ENCODE results near the gene SREK1. TPM values are rescaled to one million over a fixed set of nuclear protein-coding genes. Genes with fewer than 3 reads are reported as not detected.

Gene SREK1
- polyA plus RNA-seq, 1 donor (not counting 4 experiments of a cell fraction or from before 2014, with no cell fraction given) = 47.5 TPM

GRCh38 chr5:66164044-66164790 is 20.1 kb downstream of the SREK1 start:
- Histone ChIP-seq H3K4me2 (ENCODE audit: control insufficient read depth, extremely low read depth, insufficient read depth, low read depth, low read length) (no peak overlapping the region), H3K27ac (ENCODE audit: control insufficient read depth, insufficient read depth, low read length) (no peak overlapping the region), H3K27me3 (ENCODE audit: control insufficient read depth, extremely low read depth, insufficient read depth, low read length) (no peaks in the 10 kb centered on the region), H3K4me1 (ENCODE audit: control insufficient read depth, extremely low read depth, insufficient read depth, low read length) (no peaks in the 10 kb centered on the region), H3K79me2 (ENCODE audit: control insufficient read depth, insufficient read depth, low read length) (peaks cover 4% of the 10 kb centered on the region), H3K9me3 (ENCODE audit: control insufficient read depth, low read depth, low read length) (no peaks in the 10 kb centered on the region), H3K36me3 (ENCODE audit: control insufficient read depth in 2 of 2, extremely low read depth in 1 of 2, insufficient read depth in 2 of 2, low read length in 2 of 2) (peaks cover 14 to 21% of the 10 kb centered on the region in 2 experiments), H3K9ac (ENCODE audit: control insufficient read depth, extremely low read depth, insufficient read depth, low read length) (no peak overlapping the region), H3K9me1 (ENCODE audit: control insufficient read depth, extremely low read depth, insufficient read depth, low read length) (no peaks in the 10 kb centered on the region), H4K20me1 (ENCODE audit: control insufficient read depth, extremely low read depth, insufficient read depth, low read length) (no peaks in the 10 kb centered on the region), H3K4me3 (ENCODE audit: control insufficient read depth in 2 of 3, extremely low read depth in 1 of 3, insufficient read depth in 2 of 3, low read depth in 1 of 3, low read length in 3 of 3) (no peak overlapping the region), H2AFZ (ENCODE audit: control insufficient read depth, low read length) (no peak overlapping the region)
- DNase-seq (ENCODE audit: low read depth, low spot score) (no peak), FAIRE-seq (no peak)
- dilution Hi-C loops (cut with MboI; ENCODE audit: extremely low pct_ligation_motif_present, low sequenced_read_pairs) = no loop called here
- TF ChIP-seq EZH2 (IDR thresholded peaks at IDR 0.05; ENCODE audit: low read length) = no peak
- TF ChIP-seq, protein P1, sequence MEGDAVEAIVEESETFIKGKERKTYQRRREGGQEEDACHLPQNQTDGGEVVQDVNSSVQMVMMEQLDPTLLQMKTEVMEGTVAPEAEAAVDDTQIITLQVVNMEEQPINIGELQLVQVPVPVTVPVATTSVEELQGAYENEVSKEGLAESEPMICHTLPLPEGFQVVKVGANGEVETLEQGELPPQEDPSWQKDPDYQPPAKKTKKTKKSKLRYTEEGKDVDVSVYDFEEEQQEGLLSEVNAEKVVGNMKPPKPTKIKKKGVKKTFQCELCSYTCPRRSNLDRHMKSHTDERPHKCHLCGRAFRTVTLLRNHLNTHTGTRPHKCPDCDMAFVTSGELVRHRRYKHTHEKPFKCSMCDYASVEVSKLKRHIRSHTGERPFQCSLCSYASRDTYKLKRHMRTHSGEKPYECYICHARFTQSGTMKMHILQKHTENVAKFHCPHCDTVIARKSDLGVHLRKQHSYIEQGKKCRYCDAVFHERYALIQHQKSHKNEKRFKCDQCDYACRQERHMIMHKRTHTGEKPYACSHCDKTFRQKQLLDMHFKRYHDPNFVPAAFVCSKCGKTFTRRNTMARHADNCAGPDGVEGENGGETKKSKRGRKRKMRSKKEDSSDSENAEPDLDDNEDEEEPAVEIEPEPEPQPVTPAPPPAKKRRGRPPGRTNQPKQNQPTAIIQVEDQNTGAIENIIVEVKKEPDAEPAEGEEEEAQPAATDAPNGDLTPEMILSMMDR (optimal IDR thresholded peaks at IDR 0.05 in 1 of 3, IDR thresholded peaks at IDR 0.05 in 1 of 3, conservative IDR thresholded peaks at IDR 0.05 in 1 of 3; ENCODE audit: extremely low read depth in 1 of 3, insufficient read depth in 2 of 3, low read length in 3 of 3) = no peak

GRCh38 chr5:66168226-66168625 is 24.1 kb downstream of the SREK1 start:
- no peak for DNase-seq (ENCODE audit: low read depth, low spot score)
- dilution Hi-C loops (cut with MboI; ENCODE audit: extremely low pct_ligation_motif_present, low sequenced_read_pairs) = no loop called here
- peaks cover 11 to 22% of the 10 kb centered on the region in 2 experiments for H3K36me3 ChIP-seq (ENCODE audit: control insufficient read depth in 2 of 2, extremely low read depth in 1 of 2, insufficient read depth in 2 of 2, low read length in 2 of 2)
- no peaks in the 10 kb centered on the region for H3K4me1 ChIP-seq (ENCODE audit: control insufficient read depth, extremely low read depth, insufficient read depth, low read length)
- H3K27ac ChIP-seq (ENCODE audit: control insufficient read depth, insufficient read depth, low read length) = no peak overlapping the region
- no peak overlapping the region for H3K4me3 ChIP-seq (ENCODE audit: control insufficient read depth in 2 of 3, extremely low read depth in 1 of 3, insufficient read depth in 2 of 3, low read depth in 1 of 3, low read length in 3 of 3)
- H3K9ac ChIP-seq (ENCODE audit: control insufficient read depth, extremely low read depth, insufficient read depth, low read length) = no peak overlapping the region
- H4K20me1 ChIP-seq (ENCODE audit: control insufficient read depth, extremely low read depth, insufficient read depth, low read length) = no peaks in the 10 kb centered on the region
- TF ChIP-seq, protein P1 (optimal IDR thresholded peaks at IDR 0.05 in 1 of 3, IDR thresholded peaks at IDR 0.05 in 1 of 3, conservative IDR thresholded peaks at IDR 0.05 in 1 of 3; ENCODE audit: extremely low read depth in 1 of 3, insufficient read depth in 2 of 3, low read length in 3 of 3) = no peak
- no peak for TF ChIP-seq EZH2 (IDR thresholded peaks at IDR 0.05; ENCODE audit: low read length)
- no peak overlapping the region for H3K4me2 ChIP-seq (ENCODE audit: control insufficient read depth, extremely low read depth, insufficient read depth, low read depth, low read length)
- no peaks in the 10 kb centered on the region for H3K27me3 ChIP-seq (ENCODE audit: control insufficient read depth, extremely low read depth, insufficient read depth, low read length)
- no peaks in the 10 kb centered on the region for H3K9me1 ChIP-seq (ENCODE audit: control insufficient read depth, extremely low read depth, insufficient read depth, low read length)
- no peak for FAIRE-seq
- H3K79me2 ChIP-seq (ENCODE audit: control insufficient read depth, insufficient read depth, low read length) = peaks cover 3% of the 10 kb centered on the region
- no peak overlapping the region for H2AFZ ChIP-seq (ENCODE audit: control insufficient read depth, low read length)
- H3K9me3 ChIP-seq (ENCODE audit: control insufficient read depth, low read depth, low read length) = no peaks in the 10 kb centered on the region

All from keratinocyte (primary cell).